NCI-H1930 (cell line): ENCODE measurements around the gene GBGT1.
A peak's percentile ranks its signal among the peaks of the same experiment; 100 is the strongest.
"Not testable (repeated sequence)": the region's sequence is repeated elsewhere in the genome, so short reads cannot be mapped to it uniquely, and the experiment has no call there.

ENCODE experiments used
- DNase-seq, 2 experiments: peaks; one replicate each; lab custom pipeline; 2025; lab: John Stamatoyannopoulos, UW

Gene GBGT1

GRCh38 chr9:133195029-133195428, 31.3 kb upstream of the GBGT1 start:
- no peak for DNase-seq

- no peak for DNase-seq
These were observed 30.9 kb upstream of the GBGT1 start for GRCh38 chr9:133194597-133194996.

- no peak for DNase-seq
These were observed 28.3 kb upstream of the GBGT1 start for GRCh38 chr9:133191989-133192388.

GRCh38 chr9:133189826-133190225, 26.1 kb upstream of the GBGT1 start:
- no peak for DNase-seq

GRCh38 chr9:133188843-133189180, 25.1 kb upstream of the GBGT1 start:
- DNase-seq: no peak

- DNase-seq: peak in 1 of 2 experiments; percentile 12
These were observed 24.5 kb upstream of the GBGT1 start for GRCh38 chr9:133188006-133188842.

- DNase-seq: no peak
These were observed 23.9 kb upstream of the GBGT1 start for GRCh38 chr9:133187561-133188005.

GRCh38 chr9:133186736-133187135, 23.0 kb upstream of the GBGT1 start:
- no peak for DNase-seq

GRCh38 chr9:133184971-133185370, 21.3 kb upstream of the GBGT1 start:
- peak; percentile 24 to 66 for DNase-seq

GRCh38 chr9:133182151-133182550, 18.4 kb upstream of the GBGT1 start:
- no peak for DNase-seq

GRCh38 chr9:133181561-133181960, 17.8 kb upstream of the GBGT1 start:
- no peak for DNase-seq

GRCh38 chr9:133180953-133181352, 17.2 kb upstream of the GBGT1 start:
- no peak for DNase-seq

- DNase-seq: no peak
These were observed 9.3 kb upstream of the GBGT1 start for GRCh38 chr9:133173056-133173455.

GRCh38 chr9:133171161-133171961, 7.6 kb upstream of the GBGT1 start:
- DNase-seq: no peak

- no peak for DNase-seq
These were observed 7.0 kb upstream of the GBGT1 start for GRCh38 chr9:133170716-133171115.

- DNase-seq: not testable (repeated sequence)
These were observed 6.0 kb upstream of the GBGT1 start for GRCh38 chr9:133169687-133170086.

- no peak for DNase-seq
These were observed 5.4 kb upstream of the GBGT1 start for GRCh38 chr9:133169102-133169501.

GRCh38 chr9:133168432-133168831, 4.7 kb upstream of the GBGT1 start:
- no peak for DNase-seq

- no peak for DNase-seq
These were observed 4.1 kb upstream of the GBGT1 start for GRCh38 chr9:133167769-133168168.

- DNase-seq: no peak
These were observed 3.5 kb upstream of the GBGT1 start for GRCh38 chr9:133167096-133167730.

GRCh38 chr9:133166392-133166791, 2.7 kb upstream of the GBGT1 start:
- no peak for DNase-seq

GRCh38 chr9:133165452-133165730, 1.7 kb upstream of the GBGT1 start:
- no peak for DNase-seq

GRCh38 chr9:133164191-133164590, 477 bp upstream of the GBGT1 start:
- DNase-seq: no peak
